Activated CD8-positive, alpha-beta memory T cell treated with anti-CD3 and anti-CD28 coated beads, Interleukin-2, amount 50 U/mL, for 48 hours (primary cell): Measurements from ENCODE around the gene GMPPA.

Experiments
- DNase-seq: peaks from one replicate; pipeline ENCODE4 v3.0.0-alpha.2; 2020

Gene GMPPA

DNA sequence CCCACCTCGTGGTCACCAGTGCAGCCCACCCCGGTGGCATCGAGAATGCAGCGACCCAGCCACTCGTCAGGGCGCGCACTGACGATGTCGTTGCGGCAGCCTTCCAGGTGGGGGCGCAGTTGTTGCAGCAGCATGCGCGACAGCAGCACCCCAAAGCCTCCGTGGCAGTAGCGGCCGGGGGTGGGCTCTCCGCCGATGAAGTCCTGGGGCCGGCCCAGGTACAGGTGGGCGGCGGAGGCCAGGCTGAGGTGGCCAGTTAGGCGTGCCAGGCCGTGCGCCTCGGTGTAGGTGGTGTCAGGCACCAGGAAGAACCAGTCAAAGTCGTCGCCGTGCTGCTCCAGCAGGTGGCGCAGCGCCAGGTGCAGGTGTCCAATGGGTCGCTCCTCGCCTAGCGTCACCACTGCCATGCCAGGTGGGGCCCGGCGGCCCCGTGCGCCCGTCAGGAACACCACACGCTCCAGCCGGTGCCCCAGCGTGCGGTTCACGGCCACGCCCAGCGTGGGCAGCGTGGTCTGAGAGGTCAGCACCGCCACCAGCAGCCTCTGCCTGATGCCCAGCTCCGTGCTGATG lies 43.0 kb downstream of the GMPPA start:
- peak; percentile 95 for DNase-seq

DNA sequence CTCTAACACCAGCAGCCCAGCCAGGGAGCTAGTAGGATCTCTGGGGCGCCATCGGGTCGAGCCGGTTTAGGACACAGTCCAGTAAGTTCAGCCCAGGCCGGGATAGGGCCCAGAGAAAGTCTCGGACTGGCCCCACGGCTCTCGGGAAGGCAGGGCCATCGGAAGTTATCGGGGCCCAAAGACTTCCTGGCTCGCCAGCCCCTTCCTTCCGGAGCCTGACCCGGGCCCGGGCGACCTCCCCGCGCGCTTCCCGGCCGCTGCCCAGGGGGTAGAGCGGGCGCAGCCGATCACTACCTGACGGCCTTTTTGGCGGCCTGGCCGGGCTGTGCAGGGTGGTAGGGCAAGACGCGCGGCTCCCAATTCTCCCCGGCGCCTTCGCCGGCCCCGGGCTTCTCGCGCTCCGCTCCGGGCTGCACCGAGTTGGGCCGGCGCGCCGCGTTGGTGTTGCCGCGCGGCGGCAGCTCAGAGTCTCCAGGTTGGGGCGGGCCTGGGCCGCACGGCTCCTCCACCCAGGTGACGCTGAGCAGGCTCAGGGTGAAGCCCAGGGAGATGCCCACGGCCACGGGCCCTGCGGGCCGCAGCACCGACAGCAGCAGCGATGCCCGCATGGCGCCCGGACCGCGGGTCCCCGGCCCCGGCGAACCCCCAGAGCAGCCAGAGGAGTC lies 44.4 kb downstream of the GMPPA start:
- DNase-seq, result no peak

DNA sequence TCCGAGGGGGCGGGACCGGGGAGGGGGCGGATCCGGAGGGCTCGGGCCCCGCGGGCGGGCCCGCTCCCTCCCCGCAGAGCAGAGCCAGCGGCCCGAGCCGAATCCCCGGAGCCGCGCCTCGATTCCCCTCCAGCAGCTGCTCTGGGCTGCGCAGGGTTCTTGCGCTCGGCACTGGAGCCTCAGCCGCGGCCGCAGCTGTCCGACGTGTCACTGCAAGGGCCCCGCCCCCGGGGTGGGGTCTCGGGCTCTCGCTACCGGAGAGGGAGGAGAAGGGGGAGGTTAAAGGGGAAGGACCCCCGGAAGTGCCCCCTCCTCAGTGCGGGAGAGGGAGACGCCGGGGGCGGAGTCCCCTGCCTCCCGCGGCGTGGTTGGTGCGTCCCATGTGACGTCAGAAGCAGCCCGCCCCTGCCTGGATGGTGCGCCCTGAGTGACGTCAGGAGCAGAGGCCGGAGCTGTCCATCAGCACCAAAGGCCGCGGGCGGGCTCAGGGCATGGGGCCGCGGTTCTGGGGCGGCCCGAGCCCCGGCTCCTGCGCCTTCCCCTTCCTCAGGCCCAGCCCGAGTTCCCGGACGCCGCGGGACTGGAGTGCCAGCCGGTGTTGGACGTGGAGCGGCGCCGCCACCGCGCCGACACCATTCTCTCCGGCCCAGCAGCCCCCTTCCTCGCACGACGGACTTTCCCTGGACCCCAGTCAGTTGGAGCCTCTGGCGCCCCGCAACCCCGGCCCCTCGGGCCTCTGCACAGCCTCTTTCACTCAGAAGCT lies 45.1 kb downstream of the GMPPA start, which contains the start of the genes CHPF and TMEM198:
Gene CHPF (minus strand): TSS at position 214 of the 763 bp plus-strand sequence. CDS start 271 bp downstream, outside the sequence.
Gene TMEM198 (plus strand): TSS at position 433 of the 763 bp plus-strand sequence. CDS start 700 bp downstream, outside the sequence.
- peak; percentile 95 for DNase-seq

DNA sequence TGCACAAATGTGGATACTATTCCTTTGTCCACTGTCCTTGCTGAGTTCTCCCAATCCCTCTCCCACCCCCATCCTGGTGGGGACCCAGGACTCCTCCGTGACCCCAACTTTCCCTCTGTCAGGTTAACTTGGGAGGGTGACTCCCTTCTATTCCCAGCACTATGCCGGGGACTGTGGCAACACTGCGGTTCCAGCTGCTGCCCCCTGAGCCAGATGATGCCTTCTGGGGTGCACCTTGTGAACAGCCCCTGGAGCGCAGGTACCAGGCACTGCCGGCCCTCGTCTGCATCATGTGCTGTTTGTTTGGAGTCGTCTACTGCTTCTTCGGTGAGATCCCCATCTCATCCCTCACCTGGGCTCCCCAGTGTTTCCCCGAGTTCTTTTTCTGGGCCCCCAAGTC lies 45.9 kb downstream of the GMPPA start:
- no peak for DNase-seq

DNA sequence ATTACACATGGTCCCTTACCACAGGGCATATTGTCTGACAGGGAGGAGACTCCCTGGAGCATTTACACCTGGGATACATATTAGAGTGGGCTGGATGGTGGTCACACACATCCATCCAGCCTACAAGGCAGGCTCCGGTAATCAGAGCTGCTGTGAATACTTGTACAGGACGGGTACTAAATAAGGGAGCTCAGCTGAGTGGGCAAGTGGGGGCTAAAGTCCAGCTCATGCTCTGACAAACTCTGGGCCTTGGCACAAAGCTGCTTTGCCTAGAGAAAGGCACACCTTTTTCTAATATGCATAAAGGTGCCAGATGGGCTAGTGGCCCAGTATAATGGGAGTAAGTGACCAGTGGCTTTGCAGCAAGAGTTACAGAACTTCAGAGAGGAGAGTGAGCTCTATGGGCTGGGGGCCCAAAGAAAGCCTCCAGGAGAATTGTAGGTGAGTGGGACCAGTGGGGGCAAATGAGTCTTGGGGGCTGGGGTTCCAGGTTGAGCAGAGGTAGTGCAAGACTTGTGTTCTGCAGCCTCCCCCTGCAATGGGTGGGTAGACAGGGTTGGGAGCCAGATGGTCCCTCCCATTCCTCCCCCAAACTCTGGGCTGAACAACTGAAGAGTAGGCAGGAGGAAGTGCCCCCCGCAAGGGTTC lies 46.7 kb downstream of the GMPPA start:
- DNase-seq, result no peak

DNA sequence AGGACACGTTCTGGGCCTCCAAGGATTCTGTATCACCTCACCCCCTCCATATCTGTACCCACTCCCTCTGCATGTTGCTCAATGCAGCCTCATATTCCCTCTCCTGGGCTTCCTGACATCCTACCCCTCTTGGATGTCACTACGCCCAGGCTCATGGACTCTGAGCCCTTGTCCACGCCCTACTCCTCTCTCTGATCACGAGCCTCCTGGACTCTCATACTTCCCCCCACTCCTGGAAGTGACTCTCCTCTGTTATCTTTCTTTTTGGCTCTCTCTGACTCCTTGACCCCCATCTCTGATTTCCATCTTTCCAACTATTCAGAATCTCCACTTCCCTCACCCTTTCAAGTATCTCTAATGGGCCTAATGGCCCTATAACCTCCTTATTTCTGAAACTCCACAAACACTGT lies 47.3 kb downstream of the GMPPA start:
- DNase-seq, result no peak

DNA sequence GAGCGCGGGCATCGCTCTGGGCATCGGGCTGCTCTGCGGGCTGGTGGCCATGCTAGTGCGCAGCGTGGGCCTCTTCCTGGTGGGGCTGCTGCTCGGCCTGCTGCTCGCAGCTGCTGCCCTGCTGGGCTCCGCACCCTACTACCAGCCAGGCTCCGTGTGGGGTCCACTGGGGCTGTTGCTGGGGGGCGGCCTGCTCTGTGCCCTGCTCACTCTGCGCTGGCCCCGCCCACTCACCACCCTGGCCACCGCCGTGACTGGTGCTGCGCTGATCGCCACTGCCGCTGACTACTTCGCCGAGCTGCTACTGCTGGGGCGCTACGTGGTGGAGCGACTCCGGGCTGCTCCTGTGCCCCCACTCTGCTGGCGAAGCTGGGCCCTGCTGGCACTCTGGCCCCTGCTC lies 48.9 kb downstream of the GMPPA start:
- no peak for DNase-seq

DNA sequence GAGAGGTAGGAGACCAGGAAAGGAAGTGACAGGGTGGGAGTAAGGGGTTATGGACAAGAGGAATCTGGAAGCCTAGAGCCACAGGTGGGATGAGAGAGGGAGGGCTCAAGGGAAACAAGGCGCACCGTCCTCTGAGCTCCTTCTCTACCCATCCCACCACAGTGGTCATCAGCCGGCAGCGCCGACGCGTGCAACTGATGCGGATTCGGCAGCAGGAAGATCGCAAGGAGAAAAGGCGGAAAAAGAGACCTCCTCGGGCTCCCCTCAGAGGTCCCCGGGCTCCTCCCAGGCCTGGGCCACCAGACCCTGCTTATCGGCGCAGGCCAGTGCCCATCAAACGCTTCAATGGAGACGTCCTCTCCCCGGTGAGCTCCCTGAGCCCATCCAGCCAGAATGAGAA lies 50.3 kb downstream of the GMPPA start:
- DNase-seq, result no peak

DNA sequence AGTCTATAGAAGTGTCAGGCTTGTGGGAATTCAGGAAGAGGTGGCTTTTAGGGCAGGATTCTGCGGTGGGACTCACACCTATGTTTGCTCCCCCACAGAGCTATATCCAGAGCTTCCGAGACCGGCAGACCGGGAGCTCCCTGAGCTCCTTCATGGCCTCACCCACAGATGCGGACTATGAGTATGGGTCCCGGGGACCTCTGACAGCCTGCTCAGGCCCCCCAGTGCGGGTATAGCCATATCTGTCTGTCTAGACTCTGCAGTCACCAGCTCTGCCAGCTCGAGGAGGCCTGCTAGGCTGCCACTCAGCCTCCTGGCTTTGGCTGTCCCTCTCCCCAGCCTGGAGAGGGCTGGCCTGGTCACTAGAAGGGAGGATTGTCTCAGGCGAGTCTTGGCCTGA lies 50.9 kb downstream of the GMPPA start:
- DNase-seq, result no peak

DNA sequence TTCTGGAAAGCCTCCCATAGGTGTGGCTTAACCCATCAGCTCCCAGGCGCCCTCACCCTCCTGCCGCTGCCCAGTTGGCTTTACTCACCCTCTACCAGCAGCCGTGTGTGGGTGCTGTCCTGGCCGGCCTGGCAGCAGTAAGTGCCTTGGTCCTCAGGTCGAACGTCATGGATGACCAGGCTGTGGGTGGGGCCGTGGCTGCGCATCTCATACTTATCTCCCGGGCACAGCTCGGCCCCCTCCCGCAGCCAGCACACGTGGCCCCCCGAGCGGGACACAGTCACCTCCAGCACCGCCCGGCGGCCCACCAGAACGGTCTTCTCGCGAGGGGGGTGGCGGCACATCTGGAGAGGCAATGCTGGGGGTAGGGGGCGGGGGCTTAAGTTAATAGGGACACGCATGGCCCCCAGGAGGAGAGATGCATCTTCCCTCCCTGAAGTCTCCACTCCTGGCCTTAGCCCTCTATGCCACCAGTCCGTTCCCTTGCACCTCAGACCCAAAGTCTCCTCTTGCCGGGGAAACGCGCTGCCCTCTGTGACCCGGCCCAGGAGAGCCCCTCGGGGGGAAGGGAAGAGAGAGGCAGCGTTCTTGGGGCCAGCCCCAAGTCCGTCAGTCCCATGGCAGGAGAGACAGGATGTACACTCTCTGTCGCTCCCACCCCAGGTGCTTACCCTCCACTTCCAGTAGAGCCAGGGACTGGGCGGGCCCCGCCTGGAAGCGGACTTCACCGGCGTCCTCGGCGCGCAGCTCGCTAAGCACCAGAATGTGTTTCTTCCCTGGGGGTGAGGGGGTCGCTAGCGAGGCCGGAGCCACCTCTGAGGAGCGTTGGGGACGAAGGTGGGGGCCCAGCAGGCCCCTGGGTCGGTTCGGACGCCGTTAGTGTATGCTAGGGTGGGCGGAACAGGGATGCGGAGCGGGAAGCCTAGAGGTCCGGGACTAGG lies 53.0 kb downstream of the GMPPA start:
- no peak for DNase-seq

DNA sequence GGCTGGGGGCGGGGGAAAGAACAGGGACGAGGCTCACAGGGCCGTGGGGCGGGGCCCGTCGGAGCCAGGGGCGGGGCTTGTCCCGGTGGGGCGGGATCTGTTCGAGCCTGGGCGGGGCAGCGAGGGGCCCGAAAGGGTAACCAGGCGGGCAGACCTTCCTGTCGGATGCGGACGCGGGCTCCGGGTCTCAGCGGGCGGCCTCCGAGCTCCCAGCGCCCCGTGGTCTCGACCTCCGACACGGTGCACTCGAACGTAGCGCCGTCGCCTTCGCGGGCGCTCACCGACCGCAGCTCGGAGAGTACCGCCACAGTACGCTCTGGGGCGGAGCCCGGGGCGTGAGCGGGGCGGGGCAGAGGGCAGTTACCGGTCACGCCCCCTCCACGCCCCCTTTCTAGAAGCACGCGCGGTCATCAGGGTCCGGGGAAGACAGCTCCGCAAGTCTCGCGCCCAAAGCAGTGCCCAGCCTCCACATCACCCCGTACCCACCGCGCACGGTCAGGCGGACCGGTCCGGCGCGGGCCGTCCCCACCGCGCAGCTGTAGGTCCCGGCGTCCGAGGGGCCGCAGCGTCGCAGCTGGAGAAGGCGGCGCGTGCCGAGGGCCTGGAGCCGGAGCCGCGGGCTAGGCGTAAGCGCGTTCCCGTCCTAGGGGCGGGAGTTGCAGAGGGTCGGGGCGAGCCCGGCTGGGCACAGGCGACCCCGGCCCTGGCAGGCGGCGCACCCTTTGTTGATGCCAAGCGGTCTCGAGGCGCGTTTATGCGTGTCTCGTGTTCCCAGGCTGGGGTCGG lies 53.9 kb downstream of the GMPPA start:
- DNase-seq, result peak; percentile 90

DNA sequence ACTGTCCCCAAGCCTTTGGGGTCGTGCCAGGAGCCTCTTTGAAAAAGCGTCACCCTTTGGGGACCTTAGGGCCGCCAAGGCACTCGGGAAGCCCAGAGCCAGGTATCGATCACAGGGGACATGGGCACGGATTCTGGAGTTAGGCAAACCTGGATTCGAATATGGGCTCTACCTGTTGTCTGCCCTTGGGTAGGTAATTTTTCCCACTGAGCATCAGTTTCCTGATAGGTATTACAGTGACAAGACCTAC lies 54.4 kb downstream of the GMPPA start:
- DNase-seq, result no peak

DNA sequence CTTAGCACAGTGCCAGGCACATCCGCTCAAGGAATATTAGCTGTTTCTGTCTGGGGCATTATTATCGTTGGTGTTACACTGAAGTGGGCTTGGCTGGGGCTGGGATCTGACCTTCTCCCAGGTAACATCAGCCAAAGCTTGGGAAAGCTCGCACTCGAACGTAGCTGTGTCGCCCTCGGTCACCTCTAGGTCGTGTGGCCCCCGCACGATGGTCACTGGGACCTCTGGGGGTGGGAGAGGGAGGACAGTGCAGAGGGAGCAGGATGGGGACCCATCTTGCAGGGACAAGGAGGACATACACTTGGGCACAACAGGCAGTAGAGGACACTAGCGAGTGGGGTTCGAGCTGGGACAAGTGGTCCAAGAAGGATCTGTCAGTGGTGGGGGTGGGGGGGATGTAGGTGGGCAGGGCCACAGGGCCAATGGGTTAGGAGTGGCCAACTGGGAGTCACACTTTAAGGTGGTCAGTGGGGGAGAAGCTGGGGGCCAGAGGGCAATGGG lies 54.8 kb downstream of the GMPPA start:
- DNase-seq, result no peak

DNA sequence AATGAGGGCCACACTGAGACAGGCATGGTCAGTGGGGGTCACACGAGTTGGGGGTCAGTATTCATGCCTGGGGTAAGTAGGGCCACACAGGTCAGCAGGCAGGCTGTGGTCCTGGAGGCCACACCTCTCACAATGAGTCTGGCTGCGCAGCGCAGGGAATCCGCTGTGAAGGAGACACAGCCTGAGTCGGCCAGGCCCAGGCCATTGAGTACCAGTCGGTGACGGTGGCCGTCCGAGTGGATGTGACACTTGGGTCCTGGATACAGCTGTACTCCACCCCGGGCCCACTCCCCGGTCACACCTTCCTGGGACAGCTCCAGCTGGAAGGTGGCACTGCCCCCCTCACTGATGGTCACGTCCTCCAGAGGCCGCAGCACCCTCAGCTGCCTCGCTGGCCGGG lies 55.7 kb downstream of the GMPPA start:
- DNase-seq, result no peak

DNA sequence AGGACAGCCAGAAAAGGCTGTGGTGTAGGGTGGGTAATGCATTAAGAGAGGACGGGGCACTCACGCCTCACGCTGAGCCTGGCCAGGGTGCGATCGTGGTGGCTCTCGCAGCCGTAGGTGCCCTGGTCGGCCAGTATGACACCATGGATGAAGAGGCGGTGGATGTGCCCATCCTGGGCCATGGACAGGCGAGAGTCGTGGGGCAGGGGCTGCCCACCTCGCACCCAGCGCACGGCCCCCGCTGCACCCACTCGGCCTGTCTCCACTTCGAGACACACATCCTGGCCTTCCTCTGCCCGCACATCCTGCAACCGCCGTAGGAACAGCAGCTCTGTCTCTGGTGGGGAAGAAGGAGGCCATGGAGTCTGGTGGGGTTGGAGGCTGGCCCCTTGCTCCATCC lies 57.3 kb downstream of the GMPPA start:
- no peak for DNase-seq

DNA sequence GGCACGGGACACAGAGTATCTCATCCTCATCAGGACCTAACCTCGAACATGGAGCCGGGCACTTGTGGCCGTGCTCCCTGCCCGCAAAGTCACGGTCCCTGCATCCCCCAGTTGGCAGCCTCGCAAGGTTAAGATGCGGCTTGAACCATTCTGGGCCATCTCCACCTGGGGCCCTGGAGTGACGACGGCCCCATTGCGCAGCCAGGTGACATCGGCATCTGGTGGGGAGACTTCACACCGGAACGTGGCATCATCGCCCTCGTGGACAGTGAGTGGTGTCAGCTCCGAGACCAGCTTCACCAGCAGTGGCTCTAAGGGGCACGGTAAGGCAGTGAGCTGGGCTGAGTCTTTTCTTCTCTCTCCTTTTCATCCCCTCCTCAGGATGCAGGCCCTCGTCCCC lies 57.7 kb downstream of the GMPPA start:
- no peak for DNase-seq
